Upper lobe of left lung (tissue), 6 donors: Measurements from ENCODE around the gene DRAM2. TPM values are rescaled to one million over a fixed set of nuclear protein-coding genes. Genes with fewer than 3 reads are reported as not detected.

Experiments
- ATAC-seq, 2 donors: fragments of 200-7000 bp; cut with Tn5 transposase; one replicate each; pipeline ENCODE4 v1.9.1; 2022; ENCODE audit warnings: mild to moderate bottlenecking in 2 of 2, moderate library complexity in 2 of 2; ENCODE audit not compliant: low FRiP score in 2 of 2
- DNase-seq, 2 donors: peaks; one replicate each; pipeline ENCODE4 v3.0.0-alpha.2; 2019 to 2020
- H3K27ac ChIP-seq, 4 donors: fragments of 200-600 bp; sonication (generic); one replicate each; pipeline ENCODE4 v1.5.1; 2016 to 2019
- H3K27me3 ChIP-seq, 4 donors: fragments of 200-600 bp; sonication (generic); one replicate each; pipeline ENCODE4 v1.5.1; 2017 to 2019
- H3K36me3 ChIP-seq, 4 donors: fragments of 200-600 bp; sonication (generic); one replicate each; pipeline ENCODE4 v1.5.1; 2016 to 2019
- H3K4me1 ChIP-seq, 4 donors: fragments of 200-600 bp; sonication (generic); one replicate each; pipeline ENCODE4 v1.5.1; 2018 to 2019
- H3K4me3 ChIP-seq, 4 donors: fragments of 200-600 bp; sonication (generic); one replicate each; pipeline ENCODE4 v1.5.1; 2017 to 2019; ENCODE audit warnings: mild to moderate bottlenecking in 2 of 4, moderate library complexity in 1 of 4
- H3K9me3 ChIP-seq, 4 donors: fragments of 200-600 bp; sonication (generic); one replicate each; pipeline ENCODE4 v1.5.1; 2018 to 2019
- CTCF ChIP-seq, 6 experiments: fragments of 450-650 bp in 4 of 6; fragments of 200-600 bp in 2 of 6; sonication (generic) in 2 of 6; IDR thresholded peaks; one replicate each; pipeline ENCODE4 v1.5.1; 2016 to 2019; ENCODE audit warnings: antibody characterized with exemption in 6 of 6
- EP300 ChIP-seq, 4 donors: sonication (generic); formaldehyde crosslinking; IDR thresholded peaks; one replicate each; pipeline ENCODE4 v1.5.1; 2017; ENCODE audit warnings: antibody characterized with exemption in 4 of 4, control low read depth in 2 of 4
- POLR2A ChIP-seq, 4 donors: fragments of 450-650 bp; IDR thresholded peaks; one replicate each; pipeline ENCODE4 v1.5.1; 2016 to 2017; ENCODE audit warnings: antibody characterized with exemption in 4 of 4, mild to moderate bottlenecking in 2 of 4
- POLR2AphosphoS5 ChIP-seq, 2 donors: sonication (generic); formaldehyde crosslinking; IDR thresholded peaks; one replicate each; pipeline ENCODE4 v1.5.1; 2017; ENCODE audit warnings: antibody characterized with exemption in 2 of 2
- WGBS, 2 donors: methylation state at CpG; one replicate each; pipeline ENCODE4 v1.1.5; 2017 to 2018; 5-methylcytosine and 5-hydroxymethylcytosine counted together
- total RNA-seq, 6 donors: library from RNA; depleted of rRNA in 4 of 6; stranded (reverse); fragments of >200 nt in 4 of 6; gene quantifications; one replicate each; pipeline versions ENCODE4 v1.1.0 to v1.2.1, GENCODE V29; 2016 to 2021
- donor health status: DM: no; HTN: no; CAD: no; lungs with moderate emphysema.
- donor health status: DM: no; HTN: yes; CAD: no; lungs with severe emphysema.

DRAM2 gene
- total RNA-seq, 6 donors from 2014 or later: 16.1 to 56.9 (median 40.3) TPM

GRCh38 chr1:111164151-111164550, 24.3 kb upstream of the DRAM2 start:
- Histone ChIP-seq H3K27ac (no peak overlapping the region), H3K4me3 (no peak overlapping the region), H3K4me1 (peaks cover 0 to 9% (median 4%) of the 10 kb centered on the region in 4 donors), H3K27me3 (no peaks in the 10 kb centered on the region), H3K36me3 (peaks cover 0 to 53% (median 8%) of the 10 kb centered on the region in 4 donors), H3K9me3 (no peaks in the 10 kb centered on the region)
- TF ChIP-seq EP300 (IDR thresholded peaks at IDR 0.05) (no peak), POLR2A (IDR thresholded peaks at IDR 0.05) (no peak), CTCF (IDR thresholded peaks at IDR 0.05) (no peak), POLR2AphosphoS5 (IDR thresholded peaks at IDR 0.05) (no peak)
- ATAC-seq: no peak
- WGBS, 2 donors: 94 to 96% methylated on average over 2 of the region's 2 CpGs
- DNase-seq: no peak

- ATAC-seq (no peak), DNase-seq (no peak)
- TF ChIP-seq CTCF (IDR thresholded peaks at IDR 0.05) (no peak), EP300 (IDR thresholded peaks at IDR 0.05) (no peak), POLR2AphosphoS5 (IDR thresholded peaks at IDR 0.05) (no peak), POLR2A (IDR thresholded peaks at IDR 0.05) (no peak)
- H3K27me3 ChIP-seq: no peaks in the 10 kb centered on the region
- H3K4me1 ChIP-seq: peaks cover 0 to 9% (median 4%) of the 10 kb centered on the region in 4 donors
- no peaks in the 10 kb centered on the region for H3K9me3 ChIP-seq
- no peak overlapping the region for H3K27ac ChIP-seq
- no peak overlapping the region for H3K4me3 ChIP-seq
- WGBS, 2 donors: 93 to 94% methylated on average over 4 of the region's 4 CpGs
- peaks cover 0 to 46% (median 6%) of the 10 kb centered on the region in 4 donors for H3K36me3 ChIP-seq
These were observed 23.5 kb upstream of the DRAM2 start for GRCh38 chr1:111163363-111163762.

- H3K9me3 ChIP-seq: no peaks in the 10 kb centered on the region
- no peaks in the 10 kb centered on the region for H3K27me3 ChIP-seq
- 87 to 97% methylated on average over 2 of the region's 2 CpGs for WGBS, 2 donors
- H3K4me1 ChIP-seq: peaks cover 0 to 9% (median 4%) of the 10 kb centered on the region in 4 donors
- H3K4me3 ChIP-seq: no peak overlapping the region
- DNase-seq (no peak), ATAC-seq (no peak)
- no peak for TF ChIP-seq EP300 (IDR thresholded peaks at IDR 0.05)
- TF ChIP-seq POLR2AphosphoS5 (IDR thresholded peaks at IDR 0.05): no peak
- no peak for TF ChIP-seq CTCF (IDR thresholded peaks at IDR 0.05)
- no peak for TF ChIP-seq POLR2A (IDR thresholded peaks at IDR 0.05)
- H3K27ac ChIP-seq: no peak overlapping the region
- H3K36me3 ChIP-seq: peaks cover 0 to 48% (median 1%) of the 10 kb centered on the region in 4 donors
These were observed 22.6 kb upstream of the DRAM2 start for GRCh38 chr1:111162488-111162880.

- no peak for TF ChIP-seq CTCF (IDR thresholded peaks at IDR 0.05)
- TF ChIP-seq EP300 (IDR thresholded peaks at IDR 0.05): no peak
- TF ChIP-seq POLR2AphosphoS5 (IDR thresholded peaks at IDR 0.05): no peak
- TF ChIP-seq POLR2A (IDR thresholded peaks at IDR 0.05): no peak
- ATAC-seq (no peak), DNase-seq (no peak)
- Histone ChIP-seq H3K27me3 (no peaks in the 10 kb centered on the region), H3K4me3 (no peak overlapping the region), H3K36me3 (peaks cover 0 to 51% (median 1%) of the 10 kb centered on the region in 4 donors), H3K9me3 (no peaks in the 10 kb centered on the region), H3K27ac (no peak overlapping the region), H3K4me1 (peaks cover 0 to 9% (median 4%) of the 10 kb centered on the region in 4 donors)
- 36 to 41% methylated on average over 1 of the region's 1 CpG for WGBS, 2 donors
These were observed 22.1 kb upstream of the DRAM2 start for GRCh38 chr1:111161843-111162487.

- Histone ChIP-seq H3K36me3 (peaks cover 3 to 69% (median 10%) of the 10 kb centered on the region in 4 donors), H3K9me3 (no peaks in the 10 kb centered on the region), H3K4me1 (peaks cover 0 to 9% (median 4%) of the 10 kb centered on the region in 4 donors), H3K27ac (no peak overlapping the region), H3K4me3 (no peak overlapping the region), H3K27me3 (no peaks in the 10 kb centered on the region)
- TF ChIP-seq POLR2A (IDR thresholded peaks at IDR 0.05) (no peak), CTCF (IDR thresholded peaks at IDR 0.05) (no peak), POLR2AphosphoS5 (IDR thresholded peaks at IDR 0.05) (no peak), EP300 (IDR thresholded peaks at IDR 0.05) (no peak)
- 98 to 99% methylated on average over 2 of the region's 2 CpGs for WGBS, 2 donors
- ATAC-seq: no peak
- no peak for DNase-seq
These were observed 17.5 kb upstream of the DRAM2 start for GRCh38 chr1:111157431-111157830.
